ENCODE measurements around the gene GOLGA6L24.
"Not testable (repeated sequence)": the region's sequence is repeated elsewhere in the genome, so short reads cannot be mapped to it uniquely, and the experiment has no call there.

- not testable (repeated sequence) for TF ChIP-seq EZH2 (IDR thresholded peaks at IDR 0.05; ENCODE audit: low read depth); CTCF (conservative IDR thresholded peaks at IDR 0.05)
Measured at GRCh38 chr15:28322129-28322588, 35.7 kb downstream of the GOLGA6L24 start, which contains the start of gene HERC2.

Data from PC-9 (cell line).